K562 (cell line): ENCODE results near the gene TMEM131L. TPM values are rescaled to one million over a fixed set of nuclear protein-coding genes. Genes with fewer than 3 reads are reported as not detected.

Experiments used
- ATF2 ChIP-seq: sonication (generic); formaldehyde crosslinking; IDR thresholded peaks from 2 replicates; pipeline ENCODE4 v1.8.1; 2022; ENCODE audit warnings: missing genetic modification reagents
- CBX8 ChIP-seq: fragments of 200-600 bp; sonication (generic); IDR thresholded peaks from 2 replicates; pipeline ENCODE4 v1.6.1; 2012; ENCODE audit warnings: borderline replicate concordance, mixed run types, low read depth, mild to moderate bottlenecking, moderate library complexity, mixed read lengths, low read length, control low read depth, inconsistent platforms; ENCODE audit not compliant: poor library complexity, severe bottlenecking; ENCODE audit errors: extremely low read depth
- CC2D1A ChIP-seq: fragments of 450-650 bp; IDR thresholded peaks from 2 replicates; pipeline ENCODE4 v1.6.1; 2017; ENCODE audit warnings: mild to moderate bottlenecking
- CHAMP1 ChIP-seq: fragments of 450-650 bp; IDR thresholded peaks from 2 replicates; pipeline ENCODE4 v1.6.1; 2016; ENCODE audit warnings: mild to moderate bottlenecking
- CTCF ChIP-seq, 3 experiments: IDR thresholded peaks in 2 of 3; conservative IDR thresholded peaks in 1 of 3; 2 replicates each; pipeline ENCODE4 v1.5.1; 2011 to 2012; ENCODE audit warnings: low read length in 3 of 3, mild to moderate bottlenecking in 3 of 3, control low read depth in 2 of 3, improper control_type of control experiment in 1 of 3, inconsistent platforms in 1 of 3, low read depth in 1 of 3, mixed read lengths in 1 of 3, moderate library complexity in 1 of 3; ENCODE audit not compliant: insufficient read depth in 2 of 3
- DNMT1 ChIP-seq: fragments of 450-650 bp; IDR thresholded peaks from 2 replicates; pipeline ENCODE4 v1.6.1; 2016; ENCODE audit warnings: antibody characterized with exemption, mild to moderate bottlenecking
- E2F1 ChIP-seq: sonication (generic); formaldehyde crosslinking; IDR thresholded peaks from 2 replicates; pipeline ENCODE4 v1.8.1; 2023; ENCODE audit warnings: mild to moderate bottlenecking, missing genetic modification reagents, moderate library complexity
- ERF ChIP-seq: fragments of 450-650 bp; formaldehyde crosslinking; IDR thresholded peaks from 2 replicates; pipeline ENCODE4 v1.4.0; 2020; ENCODE audit warnings: mild to moderate bottlenecking, mixed read lengths
- FOXP1 ChIP-seq: sonication (generic); formaldehyde crosslinking; IDR thresholded peaks from 2 replicates; pipeline ENCODE4 v1.8.0; 2022; ENCODE audit warnings: mild to moderate bottlenecking, missing genetic modification reagents
- HINFP ChIP-seq: fragments of 450-650 bp; conservative IDR thresholded peaks from 2 replicates; pipeline ENCODE4 v1.6.1; 2016; ENCODE audit warnings: missing genetic modification characterization, low read depth, mild to moderate bottlenecking, control low read depth, missing compliant biosample characterization
- HNRNPL ChIP-seq: fragments of 200-400 bp; formaldehyde crosslinking; IDR thresholded peaks from 2 replicates; pipeline ENCODE4 v1.6.1; 2017; ENCODE audit warnings: low read depth, mild to moderate bottlenecking, low read length
- OTX1 ChIP-seq: fragments of 450-650 bp; formaldehyde crosslinking; IDR thresholded peaks from 2 replicates; pipeline ENCODE4 v1.4.0; 2022; ENCODE audit warnings: mild to moderate bottlenecking
- SMAD1 ChIP-seq: fragments of 150-350 bp; IDR thresholded peaks from 2 replicates; pipeline ENCODE4 v1.6.1; 2014; ENCODE audit warnings: low read length, low read depth; ENCODE audit not compliant: partially characterized antibody
- STAT5B ChIP-seq: fragments of 250-450 bp; sonication (Bioruptor Pico); IDR thresholded peaks from 2 replicates; pipeline ENCODE4 v1.8.0; 2021; ENCODE audit warnings: mild to moderate bottlenecking, inconsistent platforms
- TEAD1 ChIP-seq, 2 experiments: fragments of 450-650 bp in 1 of 2; sonication (generic) in 1 of 2; formaldehyde crosslinking; IDR thresholded peaks; 2 replicates each; pipeline versions ENCODE4 v1.4.0 to v1.8.0; 2020 to 2022; ENCODE audit warnings: mild to moderate bottlenecking in 2 of 2, missing genetic modification reagents in 1 of 2
- U2AF1 ChIP-seq: fragments of 200-400 bp; formaldehyde crosslinking; optimal IDR thresholded peaks from 2 replicates; pipeline ENCODE3; 2017; ENCODE audit warnings: mild to moderate bottlenecking, low read depth, low read length, moderate library complexity
- polyA plus RNA-seq, 8 experiments: library from polyadenylated mRNA; depleted of rRNA in 4 of 8; stranded (reverse) in 5 of 8; unstranded in 3 of 8; fragments of >200 nt; fragmentation: Nextera tagmentation in 2 of 8; fragmentation: Illumina TruSeq in 1 of 8; extraction: Ambion mirVana in 2 of 8; extraction: Trizol in 1 of 8; gene quantifications; 2 replicates each; pipeline versions ENCODE4 v1.2.1 to v1.2.3, GENCODE V29; 2011 to 2014; ENCODE audit warnings: inconsistent platforms in 1 of 8, missing spikeins in 1 of 8
- total RNA-seq, 7 experiments: library from RNA; depleted of rRNA in 6 of 7; stranded (reverse); fragments of >200 nt in 6 of 7; fragmentation: Illumina TruSeq in 2 of 7; extraction: Trizol in 2 of 7; gene quantifications; 2 replicates each; pipeline versions ENCODE4 v1.2.1 to v1.2.3, GENCODE V29; 2011 to 2021; ENCODE audit warnings: low replicate concordance in 1 of 7

Gene TMEM131L
- total and polyA plus RNA-seq, 9 of the 15 experiments (the other 6 are each of a cell fraction or from before 2014, with no cell fraction given), result 1.2 to 20.8 (median 12.9) TPM

GRCh38 chr4:153528705-153529485 lies 62.7 kb downstream of the TMEM131L start (continued):
- TF ChIP-seq E2F1 (no peak), U2AF1 (no peak), ERF (CRISPR knock-in tag) (no peak), CC2D1A (peak; percentile 90; the same call in 1 of the 2 replicates), CTCF (IDR thresholded peaks at IDR 0.05 in 2 of 3, conservative IDR thresholded peaks at IDR 0.05 in 1 of 3; ENCODE audit: insufficient read depth in 2 of 3, low read depth in 1 of 3, low read length in 3 of 3) (no peak), DNMT1 (no peak), HINFP (no peak), OTX1 (CRISPR knock-in tag) (no peak), HNRNPL (no peak), SMAD1 (no peak), CHAMP1 (peak; percentile 69; the same call in 1 of the 2 replicates), ATF2 (CRISPR knock-in tag) (no peak), STAT5B (CRISPR knock-in tag) (no peak), FOXP1 (CRISPR knock-in tag) (no peak), TEAD1 (CRISPR knock-in tag; IDR thresholded peaks at IDR 0.05) (0 out of 4 replicates have a peak, but pooled peaks of 1 of the 2 experiments have one; percentile 31), CBX8 (no peak)
